HFFc6 (cell line): ENCODE data around the gene SPAG4. TPM values are rescaled to one million over a fixed set of nuclear protein-coding genes. Genes with fewer than 3 reads are reported as not detected.

Source experiments
- DNase-seq: peaks from one replicate; pipeline ENCODE4 v3.0.0-alpha.2; 2018
- H3K27ac Mint-ChIP-seq: 2 replicates; pipeline ENCODE4 v1.8.0; 2020; ENCODE audit warnings: mild to moderate bottlenecking, mixed read lengths
- H3K27me3 Mint-ChIP-seq: 2 replicates; pipeline ENCODE4 v1.8.0; 2021; ENCODE audit warnings: mild to moderate bottlenecking, moderate library complexity, mixed read lengths; ENCODE audit not compliant: insufficient read depth
- H3K36me3 Mint-ChIP-seq: 2 replicates; pipeline ENCODE4 v1.8.0; 2021; ENCODE audit warnings: low read depth, mixed read lengths
- H3K4me1 Mint-ChIP-seq: 2 replicates; pipeline ENCODE4 v1.8.0; 2020; ENCODE audit warnings: low read depth, mixed read lengths
- H3K4me3 Mint-ChIP-seq: 2 replicates; pipeline ENCODE4 v1.8.0; 2020; ENCODE audit warnings: mild to moderate bottlenecking, moderate library complexity, mixed read lengths
- H3K9me3 Mint-ChIP-seq: 2 replicates; pipeline ENCODE4 v1.8.0; 2020; ENCODE audit warnings: mild to moderate bottlenecking, mixed read lengths
- CTCF ChIP-seq: fragments of 200-600 bp; sonication (generic); IDR thresholded peaks from 2 replicates; pipeline ENCODE4 v1.5.0; 2021; ENCODE audit warnings: antibody characterized with exemption, mild to moderate bottlenecking
- total RNA-seq, 6 experiments: library from RNA; stranded (reverse); fragmentation: NEBNext Ultra II Directional; extraction: Animal tissue kit (Norgen Biotek cat#: 25700); gene quantifications; 2 replicates in 1 of 6; 3 replicates in 5 of 6; pipeline ENCODE4 v1.2.3, GENCODE V29; 2021

SPAG4 gene
- total RNA-seq, 6 experiments from 2014 or later, result 2.2 to 3.6 (median 2.8) TPM

GRCh38 chr20:35599776-35600120, 15.9 kb upstream of the SPAG4 start:
- no peaks in the 10 kb centered on the region for H3K4me1 Mint-ChIP-seq
- no peaks in the 10 kb centered on the region for H3K9me3 Mint-ChIP-seq
- no peak for DNase-seq
- H3K27ac Mint-ChIP-seq, result no peak overlapping the region
- H3K27me3 Mint-ChIP-seq, result peaks cover 38% of the 10 kb centered on the region
- no peaks in the 10 kb centered on the region for H3K36me3 Mint-ChIP-seq
- TF ChIP-seq CTCF, result no peak
- no peak overlapping the region for H3K4me3 Mint-ChIP-seq

DNA sequence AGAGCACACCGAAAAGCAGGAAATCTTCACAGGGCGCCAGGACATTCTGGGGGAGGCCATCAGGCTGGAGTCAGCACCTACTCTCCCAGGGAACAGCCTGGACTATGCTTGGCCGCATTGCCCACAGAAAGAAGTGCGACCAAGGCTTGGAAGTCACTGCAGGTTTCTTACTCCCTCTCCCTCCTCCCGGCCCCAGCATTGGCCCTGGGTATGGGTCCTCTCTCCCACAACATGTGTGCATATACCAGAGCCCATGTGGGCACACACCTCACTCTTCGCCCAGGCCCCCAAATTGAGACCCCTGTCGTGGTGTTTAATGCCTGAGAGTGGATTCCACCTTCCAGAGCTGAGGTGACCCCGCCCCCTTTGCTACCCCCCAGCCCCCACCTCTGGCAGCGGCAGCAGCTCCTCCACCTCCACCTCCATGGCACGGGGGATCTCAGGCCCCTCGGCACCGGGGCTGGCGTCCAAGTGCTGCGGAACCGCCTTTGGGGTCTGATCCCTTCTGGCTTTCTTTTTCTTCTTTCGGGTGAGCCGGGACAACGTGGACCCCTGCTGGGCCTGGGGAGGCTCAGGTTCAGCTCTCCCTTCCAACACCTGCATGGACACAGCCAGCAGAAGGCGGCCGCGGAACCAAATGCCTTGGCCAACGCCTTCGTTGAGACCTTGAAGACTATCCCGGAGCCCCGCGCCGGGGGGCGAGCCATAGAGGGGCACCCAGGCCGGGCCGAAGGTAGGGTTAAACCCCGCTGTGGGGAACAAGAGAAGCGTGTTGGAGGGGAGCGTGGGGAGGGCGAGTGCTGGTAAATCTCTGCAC, 15.2 kb upstream of the SPAG4 start:
- H3K36me3 Mint-ChIP-seq, result no peaks in the 10 kb centered on the region
- TF ChIP-seq CTCF, result no peak
- H3K9me3 Mint-ChIP-seq, result no peaks in the 10 kb centered on the region
- peak overlapping the region; percentile 74; the same call in 1 of the 2 replicates for H3K4me3 Mint-ChIP-seq
- H3K27me3 Mint-ChIP-seq, result peaks cover 40% of the 10 kb centered on the region
- H3K27ac Mint-ChIP-seq, result no peak overlapping the region
- H3K4me1 Mint-ChIP-seq, result no peaks in the 10 kb centered on the region
- DNase-seq, result no peak

GRCh38 chr20:35600993-35601973, 14.3 kb upstream of the SPAG4 start:
- Mint-ChIP-seq H3K27ac (no peak overlapping the region), H3K4me3 (peak overlapping the region; percentile 74), H3K27me3 (peaks cover 40% of the 10 kb centered on the region), H3K36me3 (no peaks in the 10 kb centered on the region), H3K4me1 (no peaks in the 10 kb centered on the region), H3K9me3 (no peaks in the 10 kb centered on the region)
- peak; percentile 42 for TF ChIP-seq CTCF
- DNase-seq, result peak; percentile 25

DNA sequence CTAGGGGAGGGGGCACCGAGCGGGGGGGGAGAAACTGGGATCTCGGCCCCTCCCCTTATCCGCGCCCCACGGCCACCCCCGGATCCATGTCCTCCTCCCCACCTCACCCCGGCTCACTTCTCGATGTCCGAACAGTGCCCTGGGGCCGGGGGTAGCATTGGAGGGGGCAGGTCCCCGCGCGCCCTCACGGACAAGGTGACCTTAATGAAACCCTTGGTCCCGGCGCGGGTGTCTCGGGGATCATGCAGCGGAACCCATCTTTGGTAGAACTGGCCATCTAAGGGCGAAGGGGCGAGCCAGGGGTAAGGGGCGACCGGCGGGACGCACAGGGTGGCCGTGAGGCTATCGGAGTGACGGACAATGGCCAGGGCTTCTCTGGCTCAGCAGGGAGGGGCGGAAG, 13.6 kb upstream of the SPAG4 start:
- H3K4me3 Mint-ChIP-seq, result no peak overlapping the region

More for the DNA sequence above, 13.6 kb upstream of the SPAG4 start:
- no peaks in the 10 kb centered on the region for H3K9me3 Mint-ChIP-seq
- DNase-seq, result no peak
- H3K27ac Mint-ChIP-seq, result no peak overlapping the region
- peaks cover 3% of the 10 kb centered on the region; the same call in 1 of the 2 replicates for H3K4me1 Mint-ChIP-seq
- peaks cover 37% of the 10 kb centered on the region for H3K27me3 Mint-ChIP-seq
- no peaks in the 10 kb centered on the region for H3K36me3 Mint-ChIP-seq
- TF ChIP-seq CTCF, result no peak
